Liver (tissue), 9 donors: ENCODE data around the gene TFDP2. TPM values are rescaled to one million over a fixed set of nuclear protein-coding genes. Genes with fewer than 3 reads are reported as not detected.
"Not testable (repeated sequence)": the region's sequence is repeated elsewhere in the genome, so short reads cannot be mapped to it uniquely, and the experiment has no call there.

Experiments
- DNase-seq: peaks from one replicate; pipeline ENCODE4 v3.0.0-alpha.2; 2017; ENCODE audit warnings: low spot score
- H3K27ac ChIP-seq, 2 donors: one replicate each; pipeline ENCODE4 v1.7.0; 2013; ENCODE audit warnings: inconsistent platforms in 2 of 2, low read length in 2 of 2, control low read depth in 1 of 2, low read depth in 1 of 2, mild to moderate bottlenecking in 1 of 2
- H3K27me3 ChIP-seq, 4 donors: one replicate each; pipeline versions ENCODE4 v1.6.1 to v1.7.0; 2013; ENCODE audit warnings: low read length in 3 of 4, inconsistent platforms in 1 of 4, mild to moderate bottlenecking in 1 of 4, moderate library complexity in 1 of 4; ENCODE audit not compliant: control insufficient read depth in 4 of 4, insufficient read depth in 4 of 4
- H3K36me3 ChIP-seq, 4 donors: one replicate each; pipeline versions ENCODE4 v1.6.1 to v1.7.0; 2013; ENCODE audit warnings: low read length in 3 of 4, mild to moderate bottlenecking in 3 of 4, low read depth in 1 of 4, moderate library complexity in 1 of 4; ENCODE audit not compliant: control insufficient read depth in 4 of 4, insufficient read depth in 3 of 4
- H3K4me1 ChIP-seq, 4 donors: one replicate each; pipeline versions ENCODE4 v1.6.1 to v1.7.0; 2013; ENCODE audit warnings: low read length in 3 of 4, mild to moderate bottlenecking in 3 of 4, moderate library complexity in 1 of 4; ENCODE audit not compliant: control insufficient read depth in 4 of 4, insufficient read depth in 4 of 4
- H3K4me3 ChIP-seq, 3 donors: one replicate each; pipeline versions ENCODE4 v1.6.1 to v1.7.0; 2013; ENCODE audit warnings: low read length in 3 of 3, control low read depth in 1 of 3, low read depth in 1 of 3, mild to moderate bottlenecking in 1 of 3
- H3K9ac ChIP-seq, 2 donors: one replicate each; pipeline ENCODE4 v1.7.0; 2013; ENCODE audit warnings: low read length in 2 of 2, mild to moderate bottlenecking in 2 of 2, moderate library complexity in 2 of 2, control low read depth in 1 of 2, low read depth in 1 of 2
- H3K9me3 ChIP-seq, 4 donors: one replicate each; pipeline versions ENCODE4 v1.6.1 to v1.7.0; 2013; ENCODE audit warnings: low read length in 3 of 4; ENCODE audit not compliant: control insufficient read depth in 4 of 4
- EGR1 ChIP-seq, 2 donors: IDR thresholded peaks; 2 replicates each; pipeline ENCODE4 v1.6.1; 2016 to 2018; ENCODE audit warnings: antibody characterized with exemption in 2 of 2, low read depth in 2 of 2
- FOXA1 ChIP-seq: IDR thresholded peaks from 2 replicates; pipeline ENCODE4 v1.6.1; 2016; ENCODE audit warnings: antibody characterized with exemption
- GABPA ChIP-seq, 2 donors: IDR thresholded peaks in 1 of 2; conservative IDR thresholded peaks in 1 of 2; 2 replicates each; pipeline ENCODE4 v1.6.1; 2016; ENCODE audit warnings: antibody characterized with exemption in 2 of 2, mild to moderate bottlenecking in 1 of 2, moderate library complexity in 1 of 2
- HNF4G ChIP-seq: IDR thresholded peaks from 2 replicates; pipeline ENCODE4 v1.6.1; 2016; ENCODE audit warnings: antibody characterized with exemption
- JUND ChIP-seq, 2 donors: IDR thresholded peaks; 2 replicates each; pipeline ENCODE4 v1.6.1; 2016; ENCODE audit warnings: antibody characterized with exemption in 2 of 2
- NR2F2 ChIP-seq: IDR thresholded peaks from 2 replicates; pipeline ENCODE4 v1.6.1; 2016; ENCODE audit warnings: antibody characterized with exemption
- RXRA ChIP-seq, 2 donors: IDR thresholded peaks; 2 replicates each; pipeline ENCODE4 v1.6.1; 2017 to 2018; ENCODE audit warnings: antibody characterized with exemption in 2 of 2, mild to moderate bottlenecking in 1 of 2
- SP1 ChIP-seq: IDR thresholded peaks from 2 replicates; pipeline ENCODE4 v1.6.1; 2018; ENCODE audit warnings: antibody characterized with exemption, mild to moderate bottlenecking
- WGBS: extraction: QIAGEN DNeasy Blood & Tissue Kit; methylation state at CpG from one replicate; pipeline ENCODE4 v1.1.7; 2013; 5-methylcytosine and 5-hydroxymethylcytosine counted together
- polyA plus RNA-seq, 2 donors: library from polyadenylated mRNA; stranded (reverse) in 1 of 2; unstranded in 1 of 2; fragments of 200-250 nt in 1 of 2; fragments of >200 nt in 1 of 2; fragmentation: Nextera tagmentation in 1 of 2; extraction: Ambion mirVana in 1 of 2; gene quantifications; one replicate each; pipeline versions ENCODE4 v1.2.1 to v1.2.3, GENCODE V29; 2013 to 2015
- total RNA-seq, 2 donors: library from RNA; depleted of rRNA; stranded (reverse); fragments of >200 nt; gene quantifications; one replicate each; pipeline ENCODE4 v1.2.3, GENCODE V29; 2014
- TF ChIP-seq, protein P1 (sequence below): IDR thresholded peaks from 2 replicates; pipeline ENCODE4 v1.6.1; 2016; ENCODE audit warnings: antibody characterized with exemption
- TF ChIP-seq, protein P2 (sequence below): fragments of 150-350 bp; IDR thresholded peaks from 2 replicates; pipeline ENCODE4 v1.5.1; 2017; ENCODE audit warnings: improper control_type of control experiment, low read depth, low read length; ENCODE audit not compliant: missing input control
- TF ChIP-seq, protein P3 (sequence below): IDR thresholded peaks from 2 replicates; pipeline ENCODE4 v1.6.1; 2016; ENCODE audit warnings: antibody characterized with exemption
- TF ChIP-seq, protein P4 (sequence below): IDR thresholded peaks from 2 replicates; pipeline ENCODE4 v1.6.1; 2016; ENCODE audit warnings: antibody characterized with exemption
- TF ChIP-seq, protein P5 (sequence below): IDR thresholded peaks from 2 replicates; pipeline ENCODE4 v1.6.1; 2016; ENCODE audit warnings: antibody characterized with exemption, mild to moderate bottlenecking
- donor health status: healthy.
- donor health status: healthy.
- donor health status: healthy.
- donor health status: healthy.
- donor health status: healthy.

TFDP2 gene
- total and polyA plus RNA-seq, 4 donors = 8.0 to 52.0 (median 29.7) TPM

DNA sequence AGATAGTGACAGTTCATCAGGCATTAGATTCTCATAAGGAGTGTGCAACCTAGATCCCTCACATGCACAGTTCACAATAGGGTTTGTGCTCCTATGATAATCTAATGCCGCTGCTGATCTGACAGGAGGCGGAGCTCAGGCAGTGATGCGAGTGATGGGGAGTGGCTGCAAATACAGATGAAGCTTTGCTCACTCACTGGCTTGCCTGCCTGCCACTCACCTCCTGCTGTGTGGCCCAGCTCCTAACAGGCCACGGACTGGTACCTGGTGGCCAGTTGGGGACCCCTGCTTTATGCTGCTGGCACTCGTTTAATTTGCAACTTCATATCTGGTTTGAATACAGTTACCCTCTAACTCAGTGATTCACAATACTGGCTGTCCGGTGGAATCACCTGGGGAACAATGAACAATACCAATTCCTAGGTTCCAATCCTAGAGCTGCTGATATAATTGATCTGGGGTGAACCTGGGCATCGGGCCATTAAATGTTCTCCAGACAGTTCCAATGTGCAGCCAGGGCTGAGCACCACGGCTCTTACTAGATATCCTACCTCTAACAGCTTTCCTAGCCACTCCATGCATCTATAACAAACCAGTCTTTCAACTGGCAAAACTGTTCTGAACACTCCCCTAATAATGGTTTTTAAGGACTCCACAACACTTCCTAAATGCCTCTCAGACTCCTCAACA is 141.5 kb downstream of the TFDP2 start:
- TF ChIP-seq JUND (IDR thresholded peaks at IDR 0.05) (no peak), NR2F2 (no peak), GABPA (IDR thresholded peaks at IDR 0.05 in 1 of 2, conservative IDR thresholded peaks at IDR 0.05 in 1 of 2) (no peak), HNF4G (no peak), SP1 (no peak), RXRA (IDR thresholded peaks at IDR 0.05) (no peak), FOXA1 (no peak), EGR1 (IDR thresholded peaks at IDR 0.05; ENCODE audit: low read depth in 2 of 2) (no peak)
- TF ChIP-seq, protein P1, sequence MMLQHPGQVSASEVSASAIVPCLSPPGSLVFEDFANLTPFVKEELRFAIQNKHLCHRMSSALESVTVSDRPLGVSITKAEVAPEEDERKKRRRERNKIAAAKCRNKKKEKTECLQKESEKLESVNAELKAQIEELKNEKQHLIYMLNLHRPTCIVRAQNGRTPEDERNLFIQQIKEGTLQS = no peak
- TF ChIP-seq, protein P2, sequence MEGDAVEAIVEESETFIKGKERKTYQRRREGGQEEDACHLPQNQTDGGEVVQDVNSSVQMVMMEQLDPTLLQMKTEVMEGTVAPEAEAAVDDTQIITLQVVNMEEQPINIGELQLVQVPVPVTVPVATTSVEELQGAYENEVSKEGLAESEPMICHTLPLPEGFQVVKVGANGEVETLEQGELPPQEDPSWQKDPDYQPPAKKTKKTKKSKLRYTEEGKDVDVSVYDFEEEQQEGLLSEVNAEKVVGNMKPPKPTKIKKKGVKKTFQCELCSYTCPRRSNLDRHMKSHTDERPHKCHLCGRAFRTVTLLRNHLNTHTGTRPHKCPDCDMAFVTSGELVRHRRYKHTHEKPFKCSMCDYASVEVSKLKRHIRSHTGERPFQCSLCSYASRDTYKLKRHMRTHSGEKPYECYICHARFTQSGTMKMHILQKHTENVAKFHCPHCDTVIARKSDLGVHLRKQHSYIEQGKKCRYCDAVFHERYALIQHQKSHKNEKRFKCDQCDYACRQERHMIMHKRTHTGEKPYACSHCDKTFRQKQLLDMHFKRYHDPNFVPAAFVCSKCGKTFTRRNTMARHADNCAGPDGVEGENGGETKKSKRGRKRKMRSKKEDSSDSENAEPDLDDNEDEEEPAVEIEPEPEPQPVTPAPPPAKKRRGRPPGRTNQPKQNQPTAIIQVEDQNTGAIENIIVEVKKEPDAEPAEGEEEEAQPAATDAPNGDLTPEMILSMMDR = no peak
- TF ChIP-seq, protein P3, sequence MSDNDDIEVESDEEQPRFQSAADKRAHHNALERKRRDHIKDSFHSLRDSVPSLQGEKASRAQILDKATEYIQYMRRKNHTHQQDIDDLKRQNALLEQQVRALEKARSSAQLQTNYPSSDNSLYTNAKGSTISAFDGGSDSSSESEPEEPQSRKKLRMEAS = no peak
- TF ChIP-seq, protein P4, sequence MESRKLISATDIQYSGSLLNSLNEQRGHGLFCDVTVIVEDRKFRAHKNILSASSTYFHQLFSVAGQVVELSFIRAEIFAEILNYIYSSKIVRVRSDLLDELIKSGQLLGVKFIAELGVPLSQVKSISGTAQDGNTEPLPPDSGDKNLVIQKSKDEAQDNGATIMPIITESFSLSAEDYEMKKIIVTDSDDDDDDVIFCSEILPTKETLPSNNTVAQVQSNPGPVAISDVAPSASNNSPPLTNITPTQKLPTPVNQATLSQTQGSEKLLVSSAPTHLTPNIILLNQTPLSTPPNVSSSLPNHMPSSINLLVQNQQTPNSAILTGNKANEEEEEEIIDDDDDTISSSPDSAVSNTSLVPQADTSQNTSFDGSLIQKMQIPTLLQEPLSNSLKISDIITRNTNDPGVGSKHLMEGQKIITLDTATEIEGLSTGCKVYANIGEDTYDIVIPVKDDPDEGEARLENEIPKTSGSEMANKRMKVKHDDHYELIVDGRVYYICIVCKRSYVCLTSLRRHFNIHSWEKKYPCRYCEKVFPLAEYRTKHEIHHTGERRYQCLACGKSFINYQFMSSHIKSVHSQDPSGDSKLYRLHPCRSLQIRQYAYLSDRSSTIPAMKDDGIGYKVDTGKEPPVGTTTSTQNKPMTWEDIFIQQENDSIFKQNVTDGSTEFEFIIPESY = no peak
- TF ChIP-seq, protein P5, sequence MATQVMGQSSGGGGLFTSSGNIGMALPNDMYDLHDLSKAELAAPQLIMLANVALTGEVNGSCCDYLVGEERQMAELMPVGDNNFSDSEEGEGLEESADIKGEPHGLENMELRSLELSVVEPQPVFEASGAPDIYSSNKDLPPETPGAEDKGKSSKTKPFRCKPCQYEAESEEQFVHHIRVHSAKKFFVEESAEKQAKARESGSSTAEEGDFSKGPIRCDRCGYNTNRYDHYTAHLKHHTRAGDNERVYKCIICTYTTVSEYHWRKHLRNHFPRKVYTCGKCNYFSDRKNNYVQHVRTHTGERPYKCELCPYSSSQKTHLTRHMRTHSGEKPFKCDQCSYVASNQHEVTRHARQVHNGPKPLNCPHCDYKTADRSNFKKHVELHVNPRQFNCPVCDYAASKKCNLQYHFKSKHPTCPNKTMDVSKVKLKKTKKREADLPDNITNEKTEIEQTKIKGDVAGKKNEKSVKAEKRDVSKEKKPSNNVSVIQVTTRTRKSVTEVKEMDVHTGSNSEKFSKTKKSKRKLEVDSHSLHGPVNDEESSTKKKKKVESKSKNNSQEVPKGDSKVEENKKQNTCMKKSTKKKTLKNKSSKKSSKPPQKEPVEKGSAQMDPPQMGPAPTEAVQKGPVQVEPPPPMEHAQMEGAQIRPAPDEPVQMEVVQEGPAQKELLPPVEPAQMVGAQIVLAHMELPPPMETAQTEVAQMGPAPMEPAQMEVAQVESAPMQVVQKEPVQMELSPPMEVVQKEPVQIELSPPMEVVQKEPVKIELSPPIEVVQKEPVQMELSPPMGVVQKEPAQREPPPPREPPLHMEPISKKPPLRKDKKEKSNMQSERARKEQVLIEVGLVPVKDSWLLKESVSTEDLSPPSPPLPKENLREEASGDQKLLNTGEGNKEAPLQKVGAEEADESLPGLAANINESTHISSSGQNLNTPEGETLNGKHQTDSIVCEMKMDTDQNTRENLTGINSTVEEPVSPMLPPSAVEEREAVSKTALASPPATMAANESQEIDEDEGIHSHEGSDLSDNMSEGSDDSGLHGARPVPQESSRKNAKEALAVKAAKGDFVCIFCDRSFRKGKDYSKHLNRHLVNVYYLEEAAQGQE = no peak
- no peaks in the 10 kb centered on the region for H3K27me3 ChIP-seq
- H3K27ac ChIP-seq = no peak overlapping the region
- no peak overlapping the region for H3K9ac ChIP-seq
- no peaks in the 10 kb centered on the region for H3K36me3 ChIP-seq
- no peaks in the 10 kb centered on the region for H3K9me3 ChIP-seq
- 91% methylated on average over 8 of the region's 8 CpGs for WGBS
- H3K4me1 ChIP-seq = peaks cover 0 to 2% (median 0%) of the 10 kb centered on the region in 4 donors
- H3K4me3 ChIP-seq = no peak overlapping the region
- no peak for DNase-seq

DNA sequence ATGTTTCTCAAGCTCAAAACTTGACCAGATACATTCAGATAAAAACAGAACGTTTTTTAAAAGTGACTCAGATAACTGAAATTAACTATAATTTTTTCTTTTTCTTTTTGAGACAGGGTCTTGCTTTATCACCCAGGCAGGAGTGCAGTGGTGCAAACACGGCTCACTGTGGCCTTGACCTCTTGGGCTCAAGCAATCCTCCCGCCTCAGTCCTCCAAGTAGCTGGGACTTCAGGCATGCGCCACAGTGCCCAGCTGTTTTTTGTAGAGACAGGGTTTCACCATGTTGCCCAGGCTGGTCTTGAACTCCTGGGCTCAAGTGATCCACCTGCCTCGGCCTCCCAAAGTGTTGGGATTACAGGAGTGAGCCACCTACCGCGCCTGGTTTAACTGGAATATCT is 144.4 kb downstream of the TFDP2 start:
- H3K4me3 ChIP-seq, H3K9ac ChIP-seq, H3K27me3 ChIP-seq, H3K27ac ChIP-seq, H3K36me3 ChIP-seq, H3K9me3 ChIP-seq, H3K4me1 ChIP-seq, DNase-seq: not testable (repeated sequence)
- 93% methylated on average over 7 of the region's 7 CpGs for WGBS
